Measurements from ENCODE around the gene LGR4. TPM values are rescaled to one million over a fixed set of nuclear protein-coding genes. Genes with fewer than 3 reads are reported as not detected.

Gene LGR4
- total RNA-seq, 1 experiment from 2014 or later, result 37.1 TPM

- H3K36me3 ChIP-seq (ENCODE audit: control insufficient read depth, insufficient read depth, low read length), result no peaks in the 10 kb centered on the region
- H3K27me3 ChIP-seq (replicated peaks; ENCODE audit: control insufficient read depth, insufficient read depth, low read length), result no peaks in the 10 kb centered on the region
- ChIA-PET POLR2A (no interaction called here), CTCF (no interaction called here)
- no peaks in the 10 kb centered on the region for H3K9me3 ChIP-seq
- H3K36me3 Mint-ChIP-seq (ENCODE audit: insufficient read depth, unreplicated experiment), result peaks cover 18% of the 10 kb centered on the region
- no peak overlapping the region for H3K4me3 Mint-ChIP-seq (ENCODE audit: unreplicated experiment)
- no peak for DNase-seq
- H3K4me3 ChIP-seq (ENCODE audit: low read depth, low read length), result no peak overlapping the region
- H3K9me3 Mint-ChIP-seq (ENCODE audit: unreplicated experiment), result no peaks in the 10 kb centered on the region
- H3K4me1 ChIP-seq, result peaks cover 10% of the 10 kb centered on the region; the same call in 1 of the 2 replicates
- peaks cover 15% of the 10 kb centered on the region for H3K4me1 Mint-ChIP-seq (ENCODE audit: low read depth, unreplicated experiment)
- no peak for TF ChIP-seq CTCF (IDR thresholded peaks at IDR 0.05; ENCODE audit: insufficient read depth in 1 of 2, low read depth in 1 of 2, low read length in 1 of 2, severe bottlenecking in 1 of 2, unreplicated experiment in 1 of 2)
- intact Hi-C loops (cut with micrococcal nuclease; ENCODE audit: unreplicated experiment), result no loop called here
- H3K27ac Mint-ChIP-seq (ENCODE audit: unreplicated experiment), result no peak overlapping the region
- no peaks in the 10 kb centered on the region for H3K27me3 Mint-ChIP-seq (ENCODE audit: insufficient read depth, unreplicated experiment)
- BruUV-seq (replicated peaks), result no TSS peak
Measured at GRCh38 chr11:27504205-27504604, 31.6 kb upstream of the LGR4 start.

DNA sequence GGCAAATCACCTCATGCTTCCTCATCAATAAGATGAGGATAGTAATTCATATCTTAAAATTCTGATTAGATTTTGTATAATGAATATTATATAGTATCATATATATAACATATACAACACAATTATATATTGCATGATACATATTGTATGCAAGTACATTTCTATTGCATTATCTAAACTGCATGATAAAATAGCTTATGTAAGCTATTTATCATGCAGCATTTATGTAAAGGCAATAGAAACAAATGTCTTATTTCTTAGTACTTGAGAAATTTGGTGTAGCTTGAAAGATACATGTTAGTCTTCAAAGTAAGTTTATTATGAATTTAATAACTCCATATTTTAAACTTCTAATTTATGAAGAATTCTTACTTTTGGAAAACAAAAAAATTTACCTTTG is 28.5 kb upstream of the LGR4 start:
- H3K27me3 Mint-ChIP-seq (ENCODE audit: insufficient read depth, unreplicated experiment), result no peaks in the 10 kb centered on the region
- H3K36me3 Mint-ChIP-seq (ENCODE audit: insufficient read depth, unreplicated experiment), result peaks cover 41% of the 10 kb centered on the region
- no peaks in the 10 kb centered on the region for H3K27me3 ChIP-seq (replicated peaks; ENCODE audit: control insufficient read depth, insufficient read depth, low read length)
- TF ChIP-seq CTCF (IDR thresholded peaks at IDR 0.05; ENCODE audit: insufficient read depth in 1 of 2, low read depth in 1 of 2, low read length in 1 of 2, severe bottlenecking in 1 of 2, unreplicated experiment in 1 of 2), result no peak
- intact Hi-C loops (cut with micrococcal nuclease; ENCODE audit: unreplicated experiment), result no loop called here
- BruUV-seq (replicated peaks), result no TSS peak
- H3K36me3 ChIP-seq (ENCODE audit: control insufficient read depth, insufficient read depth, low read length), result no peaks in the 10 kb centered on the region
- H3K27ac Mint-ChIP-seq (ENCODE audit: unreplicated experiment), result no peak overlapping the region
- peaks cover 8% of the 10 kb centered on the region; the same call in 1 of the 2 replicates for H3K4me1 ChIP-seq
- H3K9me3 Mint-ChIP-seq (ENCODE audit: unreplicated experiment), result no peaks in the 10 kb centered on the region
- no peak overlapping the region for H3K4me3 Mint-ChIP-seq (ENCODE audit: unreplicated experiment)
- no peaks in the 10 kb centered on the region for H3K4me1 Mint-ChIP-seq (ENCODE audit: low read depth, unreplicated experiment)
- H3K9me3 ChIP-seq, result no peaks in the 10 kb centered on the region
- CTCF ChIA-PET, result no interaction called here
- no peak overlapping the region for H3K4me3 ChIP-seq (ENCODE audit: low read depth, low read length)
- no peak for DNase-seq
- POLR2A ChIA-PET, result no interaction called here

GRCh38 chr11:27497911-27498310 is 25.3 kb upstream of the LGR4 start:
- no peak for DNase-seq
- intact Hi-C loops (cut with micrococcal nuclease; ENCODE audit: unreplicated experiment), result loop anchor here (1.0 to 2.0 kb wide), 3 partner anchors 314 to 1837 kb away; no protein-coding TSS in a partner anchor
- Mint-ChIP-seq H3K9me3 (ENCODE audit: unreplicated experiment) (no peaks in the 10 kb centered on the region), H3K4me3 (ENCODE audit: unreplicated experiment) (no peak overlapping the region), H3K36me3 (ENCODE audit: insufficient read depth, unreplicated experiment) (peaks cover 55% of the 10 kb centered on the region), H3K27me3 (ENCODE audit: insufficient read depth, unreplicated experiment) (no peaks in the 10 kb centered on the region), H3K4me1 (ENCODE audit: low read depth, unreplicated experiment) (no peaks in the 10 kb centered on the region), H3K27ac (ENCODE audit: unreplicated experiment) (no peak overlapping the region)
- H3K27me3 ChIP-seq (replicated peaks; ENCODE audit: control insufficient read depth, insufficient read depth, low read length), result no peaks in the 10 kb centered on the region
- peaks cover 2% of the 10 kb centered on the region; the same call in 1 of the 2 replicates for H3K36me3 ChIP-seq (ENCODE audit: control insufficient read depth, insufficient read depth, low read length)
- no TSS peak for BruUV-seq (replicated peaks)
- TF ChIP-seq CTCF (IDR thresholded peaks at IDR 0.05; ENCODE audit: insufficient read depth in 1 of 2, low read depth in 1 of 2, low read length in 1 of 2, severe bottlenecking in 1 of 2, unreplicated experiment in 1 of 2), result no peak
- H3K4me3 ChIP-seq (ENCODE audit: low read depth, low read length), result no peak overlapping the region
- H3K4me1 ChIP-seq, result no peaks in the 10 kb centered on the region
- H3K9me3 ChIP-seq, result no peaks in the 10 kb centered on the region
- CTCF ChIA-PET, result interaction anchor here (1.0 to 1.2 kb wide), 3 partner anchors 12 to 202 kb away, joined by 4 to 6 read pairs (median 5); partner anchors contain the start of gene LGR4
- POLR2A ChIA-PET, result interaction anchor here (0.6 kb wide), 1 partner anchor 25 kb away, joined by 3 read pairs; the partner anchor contains the start of gene LGR4
